Activated CD8-positive, alpha-beta memory T cell treated with anti-CD3 and anti-CD28 coated beads for 48 hours (primary cell): ENCODE measurements around the gene AAGAB.

Experiments used
- DNase-seq, 3 experiments: peaks; one replicate each; pipeline ENCODE4 v3.0.0-alpha.2; 2020; ENCODE audit warnings: low read depth in 2 of 3, low spot score in 2 of 3

AAGAB gene

DNA sequence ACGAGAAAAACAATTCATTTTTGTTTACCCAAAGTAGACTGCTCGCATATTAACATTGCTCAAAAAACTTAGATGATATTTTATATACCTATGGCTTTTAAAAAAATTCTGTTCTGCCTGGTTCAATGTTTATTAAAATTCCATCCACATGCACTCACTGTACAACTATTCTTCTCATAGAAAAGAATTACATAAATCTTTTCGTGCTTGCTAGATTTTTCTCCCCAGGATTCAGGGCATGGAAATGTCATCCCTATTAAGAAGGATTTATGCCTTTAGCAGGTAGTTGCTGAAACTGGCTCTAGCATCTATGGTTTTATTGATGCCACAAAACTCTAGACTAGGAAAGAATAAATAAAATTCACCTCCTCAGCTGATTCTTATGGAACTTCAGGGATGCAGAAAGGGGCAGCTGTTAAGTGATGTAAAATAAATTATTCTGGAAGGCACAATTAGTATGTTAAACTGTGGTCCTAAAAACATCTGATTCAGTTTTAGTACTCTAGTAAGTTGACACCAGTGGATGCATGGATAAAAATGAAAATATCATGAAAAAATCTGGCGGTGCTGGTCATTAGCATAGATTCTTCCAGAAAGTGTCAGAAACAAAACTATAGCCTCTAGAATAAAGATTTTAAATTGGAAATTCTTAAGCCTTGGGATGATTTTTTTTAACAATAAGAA is 41.6 kb downstream of the AAGAB start:
- DNase-seq, result no peak

DNA sequence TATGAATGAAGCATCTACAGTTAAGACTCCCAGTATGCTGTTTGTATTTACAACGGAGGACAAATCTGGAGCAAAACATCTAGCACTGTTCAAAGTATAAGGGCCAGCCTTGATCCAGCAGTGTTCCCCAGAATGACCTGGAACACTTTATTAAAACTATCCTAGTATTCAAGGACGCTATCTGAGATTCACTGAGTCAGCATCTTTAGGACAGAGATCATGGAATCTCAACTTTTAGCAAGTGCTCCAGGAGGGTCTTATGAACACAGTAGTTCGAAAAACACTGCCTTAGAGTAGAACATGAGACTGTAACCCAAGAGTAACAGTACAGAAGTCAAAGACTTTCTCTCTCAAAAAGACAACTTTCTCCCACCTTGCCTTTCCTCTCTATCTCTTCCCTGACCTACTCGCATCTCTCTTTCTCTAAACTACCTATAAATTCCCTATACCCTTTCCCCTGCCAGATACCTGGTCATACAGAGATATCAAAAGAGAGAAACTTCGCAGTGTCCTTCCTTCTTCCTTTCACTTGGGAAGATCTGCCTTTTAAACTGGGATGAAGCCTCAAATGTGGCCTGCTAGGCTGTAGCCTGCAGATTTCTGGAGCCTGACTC is 43.8 kb downstream of the AAGAB start:
- no peak for DNase-seq

DNA sequence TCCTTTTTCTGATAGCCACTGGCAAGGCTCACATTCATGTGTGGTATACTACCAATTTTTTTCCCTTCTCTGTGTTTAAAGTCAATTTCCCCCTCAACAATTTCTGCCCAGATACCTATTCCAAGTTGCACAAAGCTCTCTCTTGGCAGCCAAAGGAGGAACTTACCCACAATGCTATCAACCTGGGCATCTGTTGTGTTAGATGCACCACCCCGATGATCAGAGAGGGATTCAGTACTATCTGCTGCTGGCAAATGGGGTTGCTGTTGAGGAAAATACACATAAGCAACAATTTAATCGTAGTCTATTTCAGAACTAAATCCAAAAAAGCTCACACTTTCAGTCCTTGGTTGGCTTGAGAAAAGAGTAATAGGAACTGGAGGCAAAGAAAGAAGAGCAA is 46.1 kb downstream of the AAGAB start:
- no peak for DNase-seq

DNA sequence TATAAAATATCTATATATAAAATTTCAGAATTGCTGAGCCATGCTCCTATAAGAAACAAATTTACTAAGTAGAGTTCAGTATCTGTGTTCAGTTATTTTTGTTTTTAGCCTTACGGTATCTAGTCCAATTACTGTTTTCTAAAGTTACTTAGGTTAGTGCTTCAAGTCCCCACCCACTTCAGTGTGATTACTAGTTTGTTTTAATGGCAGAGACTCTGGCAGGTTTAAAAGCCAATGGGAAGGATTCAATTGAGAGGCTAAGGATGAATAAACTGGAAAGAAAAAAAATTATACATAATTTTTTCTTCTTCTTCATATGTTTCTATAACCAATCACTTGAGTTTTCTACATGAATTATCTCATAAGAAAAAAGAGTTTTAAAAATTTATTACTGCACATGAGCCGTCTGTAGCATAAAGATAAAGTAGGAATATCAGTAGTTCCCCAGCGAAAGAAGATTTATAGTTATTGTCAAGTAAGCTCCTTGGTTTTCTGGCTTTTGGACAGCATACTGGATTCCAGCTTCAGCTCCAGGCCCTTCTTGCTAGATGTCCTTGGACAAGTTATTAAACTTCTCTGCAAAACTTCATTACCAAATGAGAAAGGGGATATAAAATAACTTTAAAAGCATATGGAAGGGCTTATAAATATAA is 46.8 kb downstream of the AAGAB start:
- no peak for DNase-seq

DNA sequence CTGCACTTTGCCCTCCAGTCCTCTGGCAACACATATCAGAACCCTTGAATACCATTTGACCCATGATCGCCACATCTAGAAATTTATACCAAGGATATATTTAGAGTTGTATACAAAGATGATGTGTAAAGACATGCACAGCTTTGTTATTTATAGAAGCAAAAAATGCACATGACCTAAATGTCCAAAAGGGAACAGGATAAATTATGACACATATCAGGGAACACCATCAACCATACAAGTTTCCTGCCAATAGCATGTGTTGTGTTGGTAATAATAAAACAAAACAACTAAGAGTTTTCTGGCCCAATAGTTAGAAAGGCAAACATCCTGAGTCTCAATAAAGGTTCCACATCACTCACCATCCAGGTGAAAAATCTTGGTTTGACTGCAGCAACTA is 51.5 kb downstream of the AAGAB start:
- DNase-seq, result no peak

DNA sequence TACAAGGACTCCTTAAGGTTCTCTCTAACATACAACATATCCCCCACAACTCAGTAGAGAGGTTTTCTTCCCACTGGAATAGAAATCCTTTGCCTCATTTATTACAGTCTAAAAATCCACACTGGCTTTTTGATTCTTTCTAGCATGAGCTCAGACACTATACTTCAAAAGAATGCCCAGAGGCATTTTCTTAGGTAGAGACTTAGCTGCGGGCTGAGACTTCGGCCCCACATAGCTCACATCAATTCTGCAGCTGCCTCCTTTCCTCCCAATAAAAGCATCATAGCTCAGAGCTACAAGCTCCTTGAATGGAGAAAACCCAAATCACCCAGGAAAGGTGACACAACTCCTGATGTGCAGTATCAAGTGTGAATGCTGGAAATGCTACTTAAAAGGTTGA is 52.4 kb downstream of the AAGAB start:
- DNase-seq, result no peak

DNA sequence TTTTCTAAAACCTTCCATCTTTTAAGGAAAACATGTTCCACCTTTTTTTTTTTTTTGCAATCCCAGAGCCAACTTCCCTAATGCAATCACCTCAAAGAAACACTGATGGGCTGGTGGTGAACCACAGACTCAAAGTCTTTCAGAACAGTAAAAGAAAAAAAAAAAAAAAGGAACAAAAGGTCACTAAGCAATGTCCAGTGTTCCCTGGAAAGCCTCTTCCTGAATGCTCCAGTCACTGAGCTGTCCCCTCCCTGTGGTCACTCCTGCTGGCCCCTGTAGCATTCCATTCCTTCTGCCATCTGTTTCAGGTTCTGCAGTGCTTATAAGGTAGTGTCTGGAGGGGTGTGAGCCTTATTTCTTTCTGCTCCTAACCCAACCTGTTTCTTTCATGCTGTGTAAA is 53.3 kb downstream of the AAGAB start:
- no peak for DNase-seq

DNA sequence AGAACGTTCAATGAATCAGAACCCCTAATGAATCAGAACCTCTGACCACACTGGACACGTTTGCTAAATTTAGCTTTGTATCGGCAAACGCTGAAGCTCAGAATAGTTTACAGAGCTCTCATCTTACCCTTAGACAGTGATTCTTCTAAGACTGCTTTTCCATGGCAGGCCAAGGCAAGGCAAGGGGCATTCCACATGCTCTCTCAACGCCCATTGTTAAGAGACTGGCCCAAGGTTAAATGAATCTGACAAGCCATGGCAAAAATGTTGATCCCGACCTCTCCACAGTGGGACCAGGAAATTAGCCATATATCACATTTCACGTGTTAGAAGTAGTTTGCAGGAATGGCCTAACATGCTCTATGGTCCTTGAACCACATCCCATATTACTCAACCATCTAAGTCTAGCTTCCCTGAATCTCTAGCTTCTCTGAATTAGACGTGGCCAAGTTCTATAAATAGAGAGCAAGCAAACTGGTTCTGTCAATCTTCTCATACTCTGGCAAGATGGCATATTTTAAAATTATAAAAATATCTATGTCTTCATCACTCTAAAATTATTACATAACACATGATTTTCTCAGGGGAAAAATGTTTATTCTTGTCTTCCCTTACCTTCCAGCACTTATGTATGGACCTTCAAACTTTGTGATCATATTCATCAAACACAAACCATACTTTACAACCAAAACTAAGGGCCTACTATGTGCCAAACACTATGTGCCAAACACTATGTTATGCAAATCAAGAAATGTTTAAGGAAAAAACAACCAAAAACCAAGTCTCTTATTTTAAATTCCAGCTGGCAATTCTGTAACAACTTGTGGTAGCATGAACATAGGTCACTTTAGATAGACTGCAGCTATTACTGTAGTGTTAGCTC is 54.3 kb downstream of the AAGAB start:
- no peak for DNase-seq

DNA sequence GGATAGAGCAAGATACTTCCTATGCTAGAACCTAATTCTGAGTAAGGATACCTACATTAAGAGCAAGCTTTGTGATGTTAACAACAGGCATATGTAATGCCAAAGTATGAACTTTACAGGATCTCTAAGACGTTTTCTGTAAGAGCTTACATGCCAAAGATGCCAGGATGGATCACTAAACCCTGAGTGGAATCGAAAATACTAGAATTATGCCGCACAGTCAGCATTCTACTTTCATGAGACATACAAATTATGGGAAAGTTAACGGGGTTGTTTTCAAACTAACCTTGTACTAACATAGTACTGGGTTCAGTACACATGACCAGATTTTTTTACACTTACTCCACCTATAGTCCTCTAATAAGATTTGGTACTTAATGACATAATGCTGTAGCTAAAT is 55.1 kb downstream of the AAGAB start:
- no peak for DNase-seq

DNA sequence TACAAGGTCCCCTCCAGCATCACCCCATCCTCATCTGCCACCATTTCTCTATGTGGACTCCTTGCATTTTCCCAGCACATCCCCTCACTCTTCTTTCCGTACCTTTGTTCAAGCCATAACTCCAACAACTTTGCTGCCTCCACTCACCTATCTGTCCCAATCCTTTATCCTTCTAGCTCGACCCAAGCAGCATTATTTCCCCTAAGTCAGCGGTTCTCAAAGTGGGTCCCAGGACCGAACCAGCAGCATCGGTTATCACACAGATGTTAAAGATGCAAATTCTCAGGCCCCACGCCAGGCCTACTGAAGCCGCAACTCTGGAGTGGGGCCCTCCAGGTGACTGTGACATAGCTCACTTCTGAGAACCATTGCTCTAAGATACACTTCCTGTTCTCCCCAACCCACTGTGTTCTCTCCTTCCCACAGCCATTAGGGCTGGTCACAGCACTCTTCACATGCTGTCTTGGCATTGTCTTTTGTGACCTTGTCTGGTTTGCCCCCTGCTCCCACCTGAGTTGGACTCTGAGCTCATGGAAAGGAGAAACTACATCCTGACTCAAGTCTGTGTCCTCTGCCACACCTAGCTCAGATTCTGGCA is 56.2 kb downstream of the AAGAB start:
- no peak for DNase-seq

DNA sequence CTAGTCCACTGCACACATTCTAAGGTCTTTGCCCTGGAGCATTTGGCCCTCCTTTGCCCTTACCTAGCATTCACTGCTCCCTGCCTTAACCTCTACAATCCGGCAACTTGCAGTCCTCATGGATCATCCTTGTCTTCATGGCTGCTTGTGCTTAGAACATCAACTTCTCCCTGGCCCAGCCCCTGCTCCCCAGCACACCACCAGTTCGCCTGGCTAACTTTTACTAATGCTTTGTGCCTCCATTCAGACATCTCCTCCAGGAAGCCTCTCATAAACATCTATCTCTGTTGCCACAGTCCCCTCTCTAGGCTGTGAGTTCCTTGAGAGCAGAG is 57.1 kb downstream of the AAGAB start:
- DNase-seq, result no peak

DNA sequence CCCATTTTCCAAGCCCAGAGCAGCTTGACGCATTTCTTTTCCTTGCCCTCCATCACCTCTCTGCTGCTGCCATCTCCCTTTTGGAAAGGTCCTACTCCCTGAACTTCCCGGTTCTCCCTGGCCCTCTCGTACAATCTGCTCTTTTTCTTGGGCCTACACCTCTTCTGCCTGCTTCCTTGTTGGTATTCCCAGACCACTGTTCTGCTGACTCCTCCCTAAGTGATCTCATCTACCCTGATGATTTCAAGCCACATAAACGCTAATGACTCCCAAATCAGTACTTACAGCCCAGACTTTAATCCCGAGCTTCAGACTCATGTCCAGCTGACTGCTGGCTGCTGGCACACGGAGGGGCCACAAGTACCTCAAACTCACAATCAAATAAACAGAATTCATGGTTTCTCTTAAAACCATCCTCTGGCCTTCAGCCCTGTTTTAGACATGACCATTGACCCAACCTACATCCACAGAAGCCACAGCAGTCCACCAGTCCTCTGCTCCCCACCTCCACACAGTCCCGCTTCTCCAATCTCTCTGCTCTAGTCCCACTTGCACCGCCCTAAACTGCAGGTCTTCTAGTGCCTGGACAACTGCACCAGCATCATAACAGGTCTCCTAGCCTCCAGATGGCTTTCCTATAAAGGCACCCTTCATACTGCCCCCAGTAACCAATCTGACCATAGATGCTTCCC is 57.6 kb downstream of the AAGAB start:
- no peak for DNase-seq

DNA sequence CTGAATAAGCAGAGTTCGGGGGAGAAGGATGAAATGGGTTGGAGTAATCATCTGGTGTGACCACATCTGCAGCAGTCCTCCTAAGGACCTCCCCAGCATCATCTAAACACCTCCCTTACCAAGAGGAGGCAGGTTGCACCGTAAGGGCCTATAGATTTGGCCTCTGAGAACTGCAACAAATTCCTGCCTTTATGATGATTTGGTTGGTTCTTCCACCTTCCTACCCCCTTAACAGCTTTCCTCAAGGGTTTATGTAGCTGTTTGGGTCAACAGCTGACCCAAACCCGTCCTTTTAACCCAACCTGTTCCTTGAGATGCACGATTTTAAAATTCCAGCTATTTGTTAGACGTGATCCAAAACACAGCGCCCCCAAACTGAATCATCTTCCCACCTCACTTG is 58.2 kb downstream of the AAGAB start:
- no peak for DNase-seq

DNA sequence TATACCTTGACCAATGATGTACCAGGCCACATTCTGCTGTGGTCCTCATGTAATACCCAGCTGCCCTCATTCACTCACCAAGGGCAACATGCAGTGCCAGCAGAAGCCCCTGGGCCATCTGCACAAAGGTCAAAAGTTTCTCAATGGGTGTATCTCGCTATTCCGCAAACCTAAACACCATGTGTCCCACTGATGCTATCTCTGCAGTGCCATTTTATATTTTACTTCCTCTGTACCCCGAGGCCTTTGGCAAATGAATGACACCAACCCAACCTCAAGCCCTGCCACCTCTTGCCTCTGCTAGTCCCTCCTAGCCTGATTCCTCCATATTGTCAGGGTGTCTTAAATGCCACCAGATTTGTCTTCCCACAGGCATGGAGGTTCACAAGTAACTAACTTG is 59.2 kb downstream of the AAGAB start:
- DNase-seq, result no peak

DNA sequence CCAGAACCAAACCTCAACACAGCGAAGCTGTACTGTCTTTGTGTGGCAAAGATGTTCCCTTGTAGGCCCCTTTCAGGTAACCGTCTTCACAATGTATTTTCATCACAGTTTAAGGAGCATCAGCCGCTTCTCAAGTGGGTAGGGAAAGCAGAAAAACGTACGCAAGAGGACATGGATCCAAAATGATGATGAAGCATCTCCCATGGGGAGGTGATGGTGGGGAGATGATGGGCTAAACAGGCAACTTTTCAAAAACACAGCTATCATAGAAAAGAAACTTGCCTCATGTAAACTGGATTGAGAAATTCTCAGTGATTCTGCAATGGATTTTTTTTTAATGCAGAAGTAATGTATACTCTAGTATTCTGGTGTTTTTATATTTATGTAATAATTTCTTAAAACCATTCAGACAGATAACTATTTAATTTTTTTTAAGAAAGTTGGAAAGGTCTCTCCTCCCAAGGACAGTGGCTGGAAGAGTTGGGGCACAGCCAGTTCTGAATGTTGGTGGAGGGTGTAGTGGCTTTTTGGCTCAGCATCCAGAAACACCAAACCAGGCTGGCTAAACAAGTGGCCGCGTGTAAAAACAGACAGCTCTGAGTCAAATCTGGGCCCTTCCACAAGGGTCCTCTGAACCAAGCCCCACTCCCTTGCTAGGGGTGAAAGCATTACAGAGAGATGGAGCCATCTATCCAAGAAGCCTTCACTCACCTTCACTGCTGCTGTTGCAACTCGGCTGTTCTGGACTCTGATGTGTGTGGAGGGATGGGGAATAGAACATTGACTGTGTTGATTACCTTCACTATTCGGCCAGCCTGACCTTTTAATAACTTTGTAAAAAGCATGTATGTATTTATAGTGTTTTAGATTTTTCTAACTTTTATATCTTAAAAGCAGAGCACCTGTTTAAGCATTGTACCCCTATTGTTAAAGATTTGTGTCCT is 60.0 kb downstream of the AAGAB start:
- DNase-seq, result no peak

DNA sequence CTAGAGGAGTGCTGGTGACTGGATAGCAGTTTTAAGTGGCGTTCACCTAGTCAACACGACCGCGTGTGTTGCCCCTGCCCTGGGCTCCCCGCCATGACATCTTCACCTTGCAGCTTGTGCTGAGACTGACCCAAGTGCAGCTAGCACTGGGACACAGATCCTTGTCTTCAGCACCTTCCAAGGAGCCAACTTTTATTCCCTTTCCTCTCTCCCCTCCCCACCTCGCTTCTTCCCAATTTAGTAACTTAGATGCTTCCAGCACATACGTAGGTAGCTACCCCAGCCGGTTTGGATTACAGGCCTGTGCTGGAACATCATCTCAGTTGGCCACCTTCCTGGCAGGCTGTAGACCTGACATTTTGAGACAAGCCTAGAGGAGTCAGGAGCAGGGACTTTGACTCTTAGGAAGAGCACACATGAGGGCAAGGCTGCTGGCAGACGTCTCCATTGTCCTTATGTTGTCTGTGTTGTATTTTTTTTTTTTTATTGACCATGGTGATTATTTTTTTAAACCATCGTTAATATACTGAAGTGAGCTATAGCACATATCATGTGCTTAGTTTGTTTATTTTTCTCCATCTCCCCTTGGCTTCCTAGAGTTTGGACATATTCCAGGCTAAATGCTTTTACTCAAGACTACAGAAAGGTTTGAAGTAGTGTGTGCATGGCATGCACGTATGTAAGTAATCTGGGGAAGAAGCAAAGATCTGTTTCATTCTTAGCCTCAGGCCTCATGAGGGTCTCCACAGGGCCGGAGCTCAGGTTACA is 61.1 kb downstream of the AAGAB start:
- DNase-seq, result no peak

DNA sequence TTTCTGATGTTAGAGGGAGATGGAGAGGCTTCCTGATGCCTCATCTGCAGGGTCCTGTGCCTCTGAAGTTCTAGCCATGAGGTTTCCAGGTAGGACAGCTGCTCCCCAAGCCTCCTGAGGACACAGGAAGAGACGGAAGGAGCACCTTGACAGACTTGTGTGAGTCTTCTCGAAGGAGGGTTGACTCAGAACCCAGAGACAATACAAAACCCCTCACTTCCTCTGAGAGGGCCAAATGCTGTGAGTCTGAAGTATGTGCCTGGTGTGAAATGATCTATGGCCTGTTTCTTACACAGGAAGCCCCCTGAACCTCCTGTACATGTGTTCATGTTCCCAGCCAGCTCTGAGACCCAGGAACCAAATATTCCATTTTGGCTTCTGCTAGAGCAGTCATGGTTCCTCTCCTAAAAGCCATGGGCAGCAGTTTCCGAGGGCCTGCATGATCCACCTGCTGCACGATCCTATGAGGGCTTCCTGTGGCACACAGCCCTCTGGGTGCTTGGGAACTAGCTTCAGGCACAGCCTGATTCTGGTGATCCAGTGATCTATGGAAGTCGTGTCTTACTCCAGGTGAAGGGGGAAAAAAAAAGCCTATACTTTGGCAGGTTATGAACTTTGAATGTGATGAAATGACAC is 62.2 kb downstream of the AAGAB start:
- DNase-seq, result no peak

DNA sequence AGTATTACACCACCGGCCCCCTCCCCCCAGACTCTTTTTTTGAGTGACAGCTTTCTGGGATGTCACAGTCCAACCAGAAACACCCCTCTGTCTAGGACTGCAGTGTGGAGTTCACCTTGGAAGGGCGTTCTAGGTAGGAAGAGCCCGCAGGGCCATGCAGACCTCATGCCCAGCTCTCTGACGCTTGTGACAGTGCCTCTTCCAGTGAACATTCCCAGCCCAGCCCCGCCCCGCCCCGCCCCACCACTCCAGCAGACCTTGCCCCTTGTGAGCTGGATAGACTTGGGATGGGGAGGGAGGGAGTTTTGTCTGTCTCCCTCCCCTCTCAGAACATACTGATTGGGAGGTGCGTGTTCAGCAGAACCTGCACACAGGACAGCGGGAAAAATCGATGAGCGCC is 63.6 kb downstream of the AAGAB start:
- no peak for DNase-seq

DNA sequence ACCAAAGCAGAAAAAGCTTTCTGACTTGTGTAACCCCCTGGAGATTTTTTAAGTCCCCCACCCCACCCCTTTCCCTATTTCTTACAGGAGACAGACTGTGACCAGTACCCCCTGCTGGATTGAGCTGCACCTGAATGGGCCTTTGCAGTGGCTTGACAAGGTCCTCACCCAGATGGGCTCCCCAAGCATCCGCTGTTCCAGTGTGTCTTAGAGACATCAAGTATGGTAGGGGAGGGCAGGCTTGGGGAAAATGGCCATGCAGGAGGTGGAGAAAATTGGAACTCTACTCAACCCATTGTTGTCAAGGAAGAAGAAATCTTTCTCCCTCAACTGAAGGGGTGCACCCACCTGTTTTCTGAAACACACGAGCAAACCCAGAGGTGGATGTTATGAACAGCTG is 64.1 kb downstream of the AAGAB start:
- no peak for DNase-seq
